Activated CD4-positive, CD25-positive, alpha-beta regulatory T cell treated with anti-CD3 and anti-CD28 coated beads, Interleukin-2, amount 50 U/mL, for 72 hours (primary cell): ENCODE results near the gene DPP6.
A peak's percentile ranks its signal among the peaks of the same experiment; 100 is the strongest.
"Not testable (repeated sequence)": the region's sequence is repeated elsewhere in the genome, so short reads cannot be mapped to it uniquely, and the experiment has no call there.

Experiments
- DNase-seq: peaks from one replicate; pipeline ENCODE4 v3.0.0; 2021

The DPP6 gene

GRCh38 chr7:154918266-154918665 is 866.1 kb downstream of the DPP6 start:
- no peak for DNase-seq

DNA sequence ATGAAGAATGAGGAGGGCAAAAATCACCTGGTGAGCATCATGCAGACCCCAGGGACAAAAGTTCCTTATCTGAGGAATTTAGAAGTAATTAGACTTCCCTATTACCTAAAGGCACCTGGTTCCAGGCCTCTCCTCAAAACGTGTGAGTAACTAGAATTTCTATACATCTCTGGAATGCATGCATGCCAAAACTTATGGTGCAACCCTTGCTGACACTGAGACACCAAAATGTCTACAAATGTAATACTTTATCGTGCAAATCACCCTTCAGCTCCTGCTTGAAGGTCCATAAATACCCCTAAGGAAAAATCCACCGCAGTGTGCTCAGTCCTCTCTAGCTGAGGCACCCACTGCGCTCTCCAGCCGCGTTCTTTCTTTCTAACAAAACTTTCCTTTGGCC is 866.5 kb downstream of the DPP6 start:
- DNase-seq: no peak

- DNase-seq: no peak
These were observed 867.4 kb downstream of the DPP6 start for GRCh38 chr7:154919344-154920225.

- DNase-seq: not testable (repeated sequence)
These were observed 870.3 kb downstream of the DPP6 start for GRCh38 chr7:154922472-154922871.

GRCh38 chr7:154927624-154928125 is 875.5 kb downstream of the DPP6 start:
- peak; percentile 60 for DNase-seq

DNA sequence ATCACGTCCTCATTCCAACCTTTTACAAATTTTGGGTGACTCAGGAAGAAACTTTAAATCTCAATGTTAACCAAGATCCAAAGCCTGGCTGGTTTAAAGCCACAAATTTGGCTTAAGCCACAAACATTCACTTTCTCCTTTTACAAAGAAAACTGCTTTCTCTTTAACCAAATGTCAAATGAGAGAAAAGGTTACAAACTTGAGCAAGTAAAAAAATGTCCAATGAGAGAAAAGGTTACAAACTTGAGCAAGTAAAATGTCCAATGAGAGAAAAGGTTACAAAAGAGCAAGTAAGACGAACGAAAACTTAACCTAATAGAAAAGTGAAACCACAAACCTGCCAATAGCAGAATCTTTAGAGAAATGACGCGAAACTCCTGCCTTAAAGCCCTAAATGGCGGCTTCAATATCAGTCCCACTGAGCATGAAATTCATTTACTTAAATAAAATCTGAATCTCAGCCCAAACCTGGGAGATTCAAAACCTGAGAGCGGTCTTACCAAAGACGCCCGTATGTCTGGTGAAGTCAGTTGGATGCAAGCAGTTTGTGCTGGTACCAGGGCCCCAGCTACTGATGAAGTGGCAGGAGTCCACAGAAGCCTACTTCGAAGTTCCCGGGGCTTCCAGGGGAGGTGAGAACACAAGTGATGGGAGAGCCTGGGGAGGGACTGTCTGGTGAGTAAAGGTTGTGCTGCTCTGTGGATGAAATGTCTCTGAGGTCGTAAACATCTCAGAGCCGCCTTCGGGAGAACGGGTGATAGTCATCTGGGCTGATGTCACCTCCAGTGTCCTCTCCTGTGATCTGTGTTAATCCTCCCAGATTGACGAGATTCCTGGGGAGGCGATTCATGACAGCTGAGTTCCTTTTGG is 876.2 kb downstream of the DPP6 start:
- no peak for DNase-seq

- DNase-seq: no peak
These were observed 877.0 kb downstream of the DPP6 start for GRCh38 chr7:154929006-154929726.

DNA sequence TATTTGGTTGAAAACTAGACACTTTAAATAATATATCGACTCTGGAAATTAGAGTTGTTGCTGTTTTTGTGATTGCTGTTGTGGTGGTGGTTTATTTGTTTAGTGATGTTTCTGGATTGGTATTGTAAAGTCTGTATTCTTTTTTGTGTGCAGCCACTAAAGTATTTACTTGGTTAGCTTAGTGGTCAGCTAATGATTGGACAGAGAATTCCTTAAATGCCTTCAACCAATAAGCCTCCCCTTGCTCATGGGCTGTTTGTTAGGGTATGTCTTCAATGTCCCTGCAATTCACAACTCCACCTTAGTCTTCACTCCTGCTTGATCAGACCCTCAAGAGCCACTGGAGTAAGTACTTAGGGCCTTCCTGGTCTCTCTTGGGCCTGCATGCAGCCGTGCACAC is 879.7 kb downstream of the DPP6 start:
- no peak for DNase-seq

GRCh38 chr7:154934353-154934952 is 882.3 kb downstream of the DPP6 start:
- DNase-seq: not testable (repeated sequence)

- no peak for DNase-seq
These were observed 885.6 kb downstream of the DPP6 start for GRCh38 chr7:154937837-154938236.

GRCh38 chr7:154942691-154943090 is 890.5 kb downstream of the DPP6 start:
- no peak for DNase-seq
